ENCODE measurements around the gene RPN2. TPM values are rescaled to one million over a fixed set of nuclear protein-coding genes. Genes with fewer than 3 reads are reported as not detected.

Gene RPN2
- polyA plus RNA-seq, 1 donor (not counting 4 experiments of a cell fraction or from before 2014, with no cell fraction given): 220 TPM

DNA sequence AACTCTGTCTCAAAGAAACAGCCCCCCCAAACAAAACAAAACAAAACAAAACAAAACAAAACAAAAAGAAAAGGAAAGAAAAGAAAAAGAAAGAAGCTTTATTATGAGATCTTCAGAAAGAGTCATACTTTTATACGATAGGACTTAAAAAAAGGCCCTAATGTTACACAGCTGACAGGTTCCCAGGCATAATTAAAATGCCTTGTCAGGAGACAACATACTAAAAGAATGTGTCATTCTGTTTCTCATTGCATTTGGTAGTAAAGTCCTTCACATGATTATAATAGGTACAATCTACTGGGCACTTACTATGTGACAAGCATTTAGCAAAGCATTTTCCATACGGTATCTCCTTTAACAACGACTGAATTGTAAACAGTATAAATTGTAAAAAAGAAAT is 36.4 kb upstream of the RPN2 start:
- Histone ChIP-seq H3K27me3 (ENCODE audit: control insufficient read depth, extremely low read depth, insufficient read depth, low read length) (peaks cover 4% of the 10 kb centered on the region), H3K4me2 (ENCODE audit: control insufficient read depth, extremely low read depth, insufficient read depth, low read depth, low read length) (no peak overlapping the region), H3K4me1 (ENCODE audit: control insufficient read depth, extremely low read depth, insufficient read depth, low read length) (no peaks in the 10 kb centered on the region), H3K9me1 (ENCODE audit: control insufficient read depth, extremely low read depth, insufficient read depth, low read length) (no peaks in the 10 kb centered on the region), H4K20me1 (ENCODE audit: control insufficient read depth, extremely low read depth, insufficient read depth, low read length) (no peaks in the 10 kb centered on the region), H3K9me3 (ENCODE audit: control insufficient read depth, low read depth, low read length) (no peaks in the 10 kb centered on the region), H2AFZ (ENCODE audit: control insufficient read depth, low read length) (no peak overlapping the region), H3K9ac (ENCODE audit: control insufficient read depth, extremely low read depth, insufficient read depth, low read length) (no peak overlapping the region), H3K27ac (ENCODE audit: control insufficient read depth, insufficient read depth, low read length) (no peak overlapping the region), H3K36me3 (ENCODE audit: control insufficient read depth in 2 of 2, extremely low read depth in 1 of 2, insufficient read depth in 2 of 2, low read length in 2 of 2) (no peaks in the 10 kb centered on the region), H3K4me3 (ENCODE audit: control insufficient read depth in 2 of 3, extremely low read depth in 1 of 3, insufficient read depth in 2 of 3, low read depth in 1 of 3, low read length in 3 of 3) (no peak overlapping the region), H3K79me2 (ENCODE audit: control insufficient read depth, insufficient read depth, low read length) (no peaks in the 10 kb centered on the region)
- dilution Hi-C loops (cut with MboI; ENCODE audit: extremely low pct_ligation_motif_present, low sequenced_read_pairs): no loop called here
- no peak for DNase-seq (ENCODE audit: low read depth, low spot score)
- TF ChIP-seq, protein P1, sequence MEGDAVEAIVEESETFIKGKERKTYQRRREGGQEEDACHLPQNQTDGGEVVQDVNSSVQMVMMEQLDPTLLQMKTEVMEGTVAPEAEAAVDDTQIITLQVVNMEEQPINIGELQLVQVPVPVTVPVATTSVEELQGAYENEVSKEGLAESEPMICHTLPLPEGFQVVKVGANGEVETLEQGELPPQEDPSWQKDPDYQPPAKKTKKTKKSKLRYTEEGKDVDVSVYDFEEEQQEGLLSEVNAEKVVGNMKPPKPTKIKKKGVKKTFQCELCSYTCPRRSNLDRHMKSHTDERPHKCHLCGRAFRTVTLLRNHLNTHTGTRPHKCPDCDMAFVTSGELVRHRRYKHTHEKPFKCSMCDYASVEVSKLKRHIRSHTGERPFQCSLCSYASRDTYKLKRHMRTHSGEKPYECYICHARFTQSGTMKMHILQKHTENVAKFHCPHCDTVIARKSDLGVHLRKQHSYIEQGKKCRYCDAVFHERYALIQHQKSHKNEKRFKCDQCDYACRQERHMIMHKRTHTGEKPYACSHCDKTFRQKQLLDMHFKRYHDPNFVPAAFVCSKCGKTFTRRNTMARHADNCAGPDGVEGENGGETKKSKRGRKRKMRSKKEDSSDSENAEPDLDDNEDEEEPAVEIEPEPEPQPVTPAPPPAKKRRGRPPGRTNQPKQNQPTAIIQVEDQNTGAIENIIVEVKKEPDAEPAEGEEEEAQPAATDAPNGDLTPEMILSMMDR (optimal IDR thresholded peaks at IDR 0.05 in 1 of 3, IDR thresholded peaks at IDR 0.05 in 1 of 3, conservative IDR thresholded peaks at IDR 0.05 in 1 of 3; ENCODE audit: extremely low read depth in 1 of 3, insufficient read depth in 2 of 3, low read length in 3 of 3): no peak
- no peak for TF ChIP-seq EZH2 (IDR thresholded peaks at IDR 0.05; ENCODE audit: low read length)
- no peak for FAIRE-seq

DNA sequence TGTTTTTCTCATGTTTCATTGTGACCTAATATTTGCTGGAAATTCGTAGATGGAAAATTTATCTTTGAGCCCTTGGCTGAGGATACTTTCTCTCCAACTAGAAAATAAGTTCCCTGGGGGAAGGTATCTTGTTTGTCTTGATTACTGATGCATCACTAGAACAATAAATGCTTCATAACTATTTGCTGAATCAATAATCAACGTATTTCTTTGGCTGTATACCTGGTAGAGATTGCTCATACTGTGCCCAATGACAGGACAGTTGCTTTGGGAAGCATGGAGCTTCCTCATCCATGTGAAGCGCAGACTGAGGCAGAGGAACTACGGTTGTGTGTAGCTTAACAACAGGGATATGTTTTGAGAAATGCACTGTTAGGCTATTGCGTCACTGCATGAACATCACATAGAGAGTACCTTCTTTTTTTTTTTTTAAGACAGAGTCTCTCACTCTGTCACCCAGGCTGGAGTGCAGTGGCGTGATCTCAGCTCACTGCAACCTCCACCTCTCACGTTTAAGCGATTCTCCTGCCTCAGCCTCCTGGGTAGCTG is 34.2 kb upstream of the RPN2 start:
- no peak for TF ChIP-seq EZH2 (IDR thresholded peaks at IDR 0.05; ENCODE audit: low read length)
- TF ChIP-seq, protein P1 (optimal IDR thresholded peaks at IDR 0.05 in 1 of 3, IDR thresholded peaks at IDR 0.05 in 1 of 3, conservative IDR thresholded peaks at IDR 0.05 in 1 of 3; ENCODE audit: extremely low read depth in 1 of 3, insufficient read depth in 2 of 3, low read length in 3 of 3): no peak
- Histone ChIP-seq H3K27me3 (ENCODE audit: control insufficient read depth, extremely low read depth, insufficient read depth, low read length) (peaks cover 4% of the 10 kb centered on the region), H3K79me2 (ENCODE audit: control insufficient read depth, insufficient read depth, low read length) (no peaks in the 10 kb centered on the region), H3K36me3 (ENCODE audit: control insufficient read depth in 2 of 2, extremely low read depth in 1 of 2, insufficient read depth in 2 of 2, low read length in 2 of 2) (no peaks in the 10 kb centered on the region), H3K9me3 (ENCODE audit: control insufficient read depth, low read depth, low read length) (no peaks in the 10 kb centered on the region), H3K9me1 (ENCODE audit: control insufficient read depth, extremely low read depth, insufficient read depth, low read length) (no peaks in the 10 kb centered on the region), H3K9ac (ENCODE audit: control insufficient read depth, extremely low read depth, insufficient read depth, low read length) (no peak overlapping the region), H2AFZ (ENCODE audit: control insufficient read depth, low read length) (no peak overlapping the region), H3K4me3 (ENCODE audit: control insufficient read depth in 2 of 3, extremely low read depth in 1 of 3, insufficient read depth in 2 of 3, low read depth in 1 of 3, low read length in 3 of 3) (no peak overlapping the region), H3K4me2 (ENCODE audit: control insufficient read depth, extremely low read depth, insufficient read depth, low read depth, low read length) (no peak overlapping the region), H3K27ac (ENCODE audit: control insufficient read depth, insufficient read depth, low read length) (no peak overlapping the region), H4K20me1 (ENCODE audit: control insufficient read depth, extremely low read depth, insufficient read depth, low read length) (no peaks in the 10 kb centered on the region), H3K4me1 (ENCODE audit: control insufficient read depth, extremely low read depth, insufficient read depth, low read length) (no peaks in the 10 kb centered on the region)
- DNase-seq (ENCODE audit: low read depth, low spot score): no peak
- dilution Hi-C loops (cut with MboI; ENCODE audit: extremely low pct_ligation_motif_present, low sequenced_read_pairs): no loop called here
- no peak for FAIRE-seq

Measured in keratinocyte (primary cell).